H9 (cell line): ENCODE data around the gene MSANTD1. TPM values are rescaled to one million over a fixed set of nuclear protein-coding genes. Genes with fewer than 3 reads are reported as not detected.
A peak's percentile ranks its signal among the peaks of the same experiment; 100 is the strongest.

Source experiments
- DNase-seq: peaks from one replicate; pipeline ENCODE4 v3.0.0-alpha.2; 2017
- H2AFZ ChIP-seq: one replicate; pipeline ENCODE4 v1.6.1; 2013; ENCODE audit warnings: mild to moderate bottlenecking, low read length, control low read depth, moderate library complexity
- H2AK5ac ChIP-seq: 2 replicates; pipeline ENCODE4 v1.6.1; 2013; ENCODE audit warnings: low read length, control low read depth, mixed read lengths; ENCODE audit not compliant: insufficient read length
- H2BK120ac ChIP-seq: one replicate; pipeline ENCODE4 v1.6.1; 2013; ENCODE audit warnings: low read depth, mild to moderate bottlenecking, low read length, control low read depth, inconsistent platforms; ENCODE audit not compliant: poor library complexity, severe bottlenecking
- H2BK12ac ChIP-seq: 2 replicates; pipeline ENCODE4 v1.6.1; 2013; ENCODE audit warnings: low read length, control low read depth, mixed read lengths, low read depth; ENCODE audit not compliant: insufficient read length
- H2BK15ac ChIP-seq: 2 replicates; pipeline ENCODE4 v1.6.1; 2013; ENCODE audit warnings: low read depth, low read length, control low read depth
- H2BK20ac ChIP-seq: one replicate; pipeline ENCODE4 v1.6.1; 2013; ENCODE audit warnings: low read depth, mild to moderate bottlenecking, low read length, control low read depth, inconsistent platforms; ENCODE audit not compliant: poor library complexity, severe bottlenecking
- H2BK5ac ChIP-seq: 2 replicates; pipeline ENCODE4 v1.6.1; 2013; ENCODE audit warnings: low read length, control low read depth, mixed read lengths; ENCODE audit not compliant: insufficient read length
- H3K14ac ChIP-seq: 2 replicates; pipeline ENCODE4 v1.6.1; 2013; ENCODE audit warnings: low read length, control low read depth; ENCODE audit not compliant: insufficient read depth
- H3K18ac ChIP-seq: 2 replicates; pipeline ENCODE4 v1.6.1; 2013; ENCODE audit warnings: low read depth, mild to moderate bottlenecking, mixed read lengths, low read length, control low read depth; ENCODE audit not compliant: insufficient read length
- H3K23ac ChIP-seq: 2 replicates; pipeline ENCODE4 v1.6.1; 2013; ENCODE audit warnings: low read length, control low read depth, mixed read lengths, low read depth; ENCODE audit not compliant: insufficient read length
- H3K23me2 ChIP-seq: 2 replicates; pipeline ENCODE4 v1.6.1; 2013; ENCODE audit warnings: low read depth, mild to moderate bottlenecking, mixed read lengths, low read length, control low read depth; ENCODE audit not compliant: insufficient read length, poor library complexity, severe bottlenecking
- H3K27ac ChIP-seq: 2 replicates; pipeline ENCODE4 v1.5.1; 2013; ENCODE audit warnings: low read length, control low read depth, mixed read lengths, low read depth; ENCODE audit not compliant: insufficient read length
- H3K27me3 ChIP-seq: 2 replicates; pipeline ENCODE4 v1.6.1; 2013; ENCODE audit warnings: low read length, control low read depth, inconsistent platforms; ENCODE audit not compliant: insufficient read depth
- H3K4ac ChIP-seq: 2 replicates; pipeline ENCODE4 v1.6.1; 2013; ENCODE audit warnings: low read depth, mild to moderate bottlenecking, control low read depth, inconsistent platforms, low read length, moderate library complexity
- H3K4me1 ChIP-seq: 2 replicates; pipeline ENCODE4 v1.6.1; 2013; ENCODE audit warnings: low read length, control low read depth, inconsistent platforms; ENCODE audit not compliant: insufficient read depth
- H3K4me2 ChIP-seq: 2 replicates; pipeline ENCODE4 v1.6.1; 2013; ENCODE audit warnings: low read length, control low read depth, mixed read lengths; ENCODE audit not compliant: insufficient read length, insufficient read depth
- H3K56ac ChIP-seq: 2 replicates; pipeline ENCODE4 v1.6.1; 2013; ENCODE audit warnings: low read depth, mild to moderate bottlenecking, mixed read lengths, low read length, control low read depth; ENCODE audit not compliant: insufficient read length
- H3K79me1 ChIP-seq: 2 replicates; pipeline ENCODE4 v1.6.1; 2013; ENCODE audit warnings: low read depth, mild to moderate bottlenecking, moderate library complexity, low read length, control low read depth, inconsistent platforms; ENCODE audit not compliant: insufficient read depth, poor library complexity, severe bottlenecking
- H3K79me2 ChIP-seq: 2 replicates; pipeline ENCODE4 v1.6.1; 2013; ENCODE audit warnings: low read length, control low read depth, inconsistent platforms; ENCODE audit not compliant: insufficient read depth
- H3K9ac ChIP-seq: 2 replicates; pipeline ENCODE4 v1.6.1; 2013; ENCODE audit warnings: low read length, control low read depth, mixed read lengths; ENCODE audit not compliant: insufficient read length; ENCODE audit errors: extremely low read depth
- H3K9me3 ChIP-seq: one replicate; pipeline ENCODE4 v1.6.1; 2013; ENCODE audit warnings: low read depth, low read length, inconsistent platforms; ENCODE audit not compliant: control insufficient read depth
- H3T11ph ChIP-seq: one replicate; pipeline ENCODE4 v1.6.1; 2013; ENCODE audit warnings: mild to moderate bottlenecking, low read length, control low read depth, inconsistent platforms
- H4K20me1 ChIP-seq: one replicate; pipeline ENCODE4 v1.6.1; 2013; ENCODE audit not compliant: control insufficient read depth, insufficient read length, insufficient read depth
- H4K5ac ChIP-seq: 2 replicates; pipeline ENCODE4 v1.6.1; 2013; ENCODE audit warnings: low read depth, mild to moderate bottlenecking, mixed read lengths, low read length, control low read depth; ENCODE audit not compliant: insufficient read length
- H4K8ac ChIP-seq: replicated peaks from 2 replicates; pipeline ENCODE4 v1.6.1; 2013; ENCODE audit warnings: low read length, control low read depth, mixed read lengths, low read depth; ENCODE audit not compliant: insufficient read length
- H4K91ac ChIP-seq: 2 replicates; pipeline ENCODE4 v1.6.1; 2013; ENCODE audit warnings: low read depth, mild to moderate bottlenecking, moderate library complexity, mixed read lengths, low read length, control low read depth; ENCODE audit not compliant: insufficient read length
- H3K27ac Mint-ChIP-seq, 3 experiments: 2 replicates in 2 of 3; 3 replicates in 1 of 3; pipeline ENCODE4 v1.8.0; 2020 to 2021; ENCODE audit warnings: mixed read lengths in 3 of 3, mild to moderate bottlenecking in 1 of 3, moderate library complexity in 1 of 3
- H3K27me3 Mint-ChIP-seq: 2 replicates; pipeline ENCODE4 v1.8.0; 2021; ENCODE audit warnings: low read depth, mild to moderate bottlenecking, moderate library complexity, mixed read lengths
- H3K36me3 Mint-ChIP-seq, 3 experiments: 2 replicates in 2 of 3; 3 replicates in 1 of 3; pipeline ENCODE4 v1.8.0; 2020 to 2021; ENCODE audit warnings: low read depth in 3 of 3, mixed read lengths in 3 of 3; ENCODE audit not compliant: insufficient read depth in 1 of 3
- H3K4me1 Mint-ChIP-seq, 2 experiments: 2 replicates each; pipeline ENCODE4 v1.8.0; 2020; ENCODE audit warnings: mixed read lengths in 2 of 2
- H3K4me3 Mint-ChIP-seq, 2 experiments: 2 replicates in 1 of 2; 3 replicates in 1 of 2; pipeline ENCODE4 v1.8.0; 2020 to 2021; ENCODE audit warnings: mild to moderate bottlenecking in 2 of 2, mixed read lengths in 2 of 2, moderate library complexity in 1 of 2
- H3K9me3 Mint-ChIP-seq, 2 experiments: 2 replicates in 1 of 2; 3 replicates in 1 of 2; pipeline ENCODE4 v1.8.0; 2020; ENCODE audit warnings: mild to moderate bottlenecking in 2 of 2, mixed read lengths in 2 of 2, moderate library complexity in 1 of 2
- WGBS: extraction: QIAGEN DNeasy Blood & Tissue Kit; methylation state at CpG from one replicate; pipeline ENCODE4 v1.1.7; 2013; ENCODE audit warnings: missing lambda C conversion rate, low lambda C conversion rate, mixed read lengths; ENCODE audit not compliant: insufficient read length; ENCODE audit errors: extremely low coverage; 5-methylcytosine and 5-hydroxymethylcytosine counted together
- total RNA-seq: library from RNA; stranded (reverse); gene quantifications from 2 replicates; pipeline ENCODE4 v1.2.1, GENCODE V29; 2021
- TF ChIP-seq, protein P1 (sequence below): fragments of 200-600 bp; sonication (generic); conservative IDR thresholded peaks from 3 replicates; pipeline ENCODE4 v1.8.0; 2021; ENCODE audit warnings: antibody characterized with exemption, mild to moderate bottlenecking

MSANTD1 gene
- total RNA-seq, 1 experiment from 2014 or later, result 0.83 TPM

DNA sequence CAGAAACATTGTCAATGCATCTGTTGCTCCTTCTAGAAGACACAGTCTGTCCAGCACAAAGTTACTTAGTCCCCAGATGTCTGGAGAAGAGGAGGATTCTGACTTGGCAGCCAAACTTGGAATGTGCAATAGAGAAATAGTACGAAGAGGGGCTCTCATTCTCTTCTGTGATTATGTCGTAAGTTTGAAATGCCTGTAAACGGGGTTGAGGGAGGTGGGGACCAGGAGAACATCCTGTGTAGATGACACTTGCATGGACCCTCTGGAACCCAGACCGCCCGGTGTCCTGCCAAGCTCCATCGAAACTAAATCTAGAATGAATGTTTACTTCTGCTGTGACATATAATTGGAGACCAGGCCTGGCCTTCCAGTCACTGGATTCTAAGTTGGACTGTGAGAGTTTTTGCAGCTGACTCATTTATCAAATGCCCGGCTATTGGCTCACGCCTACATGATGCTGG is 45.0 kb upstream of the MSANTD1 start:
- TF ChIP-seq, protein P1, sequence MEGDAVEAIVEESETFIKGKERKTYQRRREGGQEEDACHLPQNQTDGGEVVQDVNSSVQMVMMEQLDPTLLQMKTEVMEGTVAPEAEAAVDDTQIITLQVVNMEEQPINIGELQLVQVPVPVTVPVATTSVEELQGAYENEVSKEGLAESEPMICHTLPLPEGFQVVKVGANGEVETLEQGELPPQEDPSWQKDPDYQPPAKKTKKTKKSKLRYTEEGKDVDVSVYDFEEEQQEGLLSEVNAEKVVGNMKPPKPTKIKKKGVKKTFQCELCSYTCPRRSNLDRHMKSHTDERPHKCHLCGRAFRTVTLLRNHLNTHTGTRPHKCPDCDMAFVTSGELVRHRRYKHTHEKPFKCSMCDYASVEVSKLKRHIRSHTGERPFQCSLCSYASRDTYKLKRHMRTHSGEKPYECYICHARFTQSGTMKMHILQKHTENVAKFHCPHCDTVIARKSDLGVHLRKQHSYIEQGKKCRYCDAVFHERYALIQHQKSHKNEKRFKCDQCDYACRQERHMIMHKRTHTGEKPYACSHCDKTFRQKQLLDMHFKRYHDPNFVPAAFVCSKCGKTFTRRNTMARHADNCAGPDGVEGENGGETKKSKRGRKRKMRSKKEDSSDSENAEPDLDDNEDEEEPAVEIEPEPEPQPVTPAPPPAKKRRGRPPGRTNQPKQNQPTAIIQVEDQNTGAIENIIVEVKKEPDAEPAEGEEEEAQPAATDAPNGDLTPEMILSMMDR, result no peak
- Mint-ChIP-seq H3K4me1 (no peaks in the 10 kb centered on the region), H3K9me3 (no peaks in the 10 kb centered on the region), H3K36me3 (peaks cover 10 to 61% (median 35%) of the 10 kb centered on the region in 3 experiments; a peak in 6 of 7 replicates), H3K27me3 (no peaks in the 10 kb centered on the region), H3K27ac (peak overlapping the region in 1 of 3 experiments; percentile 48; a peak in 2 of 7 replicates), H3K4me3 (no peak overlapping the region)
- Histone ChIP-seq H2BK120ac (no peak overlapping the region), H3K23me2 (no peaks in the 10 kb centered on the region), H3K9ac (no peak overlapping the region), H4K91ac (no peak overlapping the region), H2BK15ac (no peak overlapping the region), H4K20me1 (no peaks in the 10 kb centered on the region), H3K18ac (no peak overlapping the region), H2BK20ac (no peak overlapping the region), H3K14ac (no peak overlapping the region), H3K9me3 (no peaks in the 10 kb centered on the region), H3K4ac (no peak overlapping the region), H3K27ac (no peak overlapping the region), H3T11ph (no peak overlapping the region), H3K56ac (no peak overlapping the region), H2BK5ac (no peak overlapping the region), H3K27me3 (no peaks in the 10 kb centered on the region), H2AK5ac (no peak overlapping the region), H3K4me2 (no peak overlapping the region), H3K79me2 (no peaks in the 10 kb centered on the region), H4K8ac (no peak overlapping the region), H3K4me1 (no peaks in the 10 kb centered on the region), H2BK12ac (no peak overlapping the region), H3K23ac (no peak overlapping the region), H2AFZ (no peak overlapping the region), H4K5ac (no peak overlapping the region), H3K79me1 (no peaks in the 10 kb centered on the region)
- WGBS, result no CpG with 5 or more reads among the region's 8 CpGs
- DNase-seq, result no peak
